NT2/D1 (cell line): ENCODE results near the gene DSG2.

Source experiments
- DNase-seq: peaks from one replicate; pipeline ENCODE4 v3.0.0-alpha.2; 2011; ENCODE audit warnings: low read depth, low spot score
- H3K27me3 ChIP-seq: 2 replicates; pipeline ENCODE4 v1.6.0; 2011; ENCODE audit warnings: mild to moderate bottlenecking; ENCODE audit not compliant: insufficient read length, insufficient read depth
- H3K36me3 ChIP-seq: 2 replicates; pipeline ENCODE4 v1.6.1; 2011; ENCODE audit warnings: mild to moderate bottlenecking, low read length, mixed read lengths; ENCODE audit not compliant: insufficient read depth, insufficient read length
- H3K4me1 ChIP-seq: 2 replicates; pipeline ENCODE4 v1.5.1; 2011; ENCODE audit not compliant: insufficient read depth, insufficient read length
- H3K4me3 ChIP-seq: 2 replicates; pipeline ENCODE4 v1.5.1; 2011; ENCODE audit warnings: low read depth; ENCODE audit not compliant: insufficient read length
- H3K9ac ChIP-seq: 2 replicates; pipeline ENCODE4 v1.6.0; 2011; ENCODE audit warnings: low read depth; ENCODE audit not compliant: insufficient read length
- H3K9me3 ChIP-seq: 2 replicates; pipeline ENCODE4 v1.5.1; 2011; ENCODE audit warnings: mild to moderate bottlenecking, low read length; ENCODE audit not compliant: insufficient read depth
- SUZ12 ChIP-seq: IDR thresholded peaks from 2 replicates; pipeline ENCODE4 v1.6.1; 2011; ENCODE audit not compliant: insufficient read length, insufficient read depth; ENCODE audit errors: extremely low read depth
- YY1 ChIP-seq: IDR thresholded peaks from 2 replicates; pipeline ENCODE4 v1.6.1; 2011; ENCODE audit not compliant: insufficient read length, insufficient read depth
- ZNF274 ChIP-seq: IDR thresholded peaks from 2 replicates; pipeline ENCODE4 v1.6.1; 2011; ENCODE audit warnings: mild to moderate bottlenecking, low read depth, low read length

Gene DSG2

GRCh38 chr18:31483396-31483795 lies 14.6 kb upstream of the DSG2 start:
- Histone ChIP-seq H3K27me3 (no peaks in the 10 kb centered on the region), H3K9me3 (peaks cover 6% of the 10 kb centered on the region; the same call in 1 of the 2 replicates), H3K4me1 (no peaks in the 10 kb centered on the region), H3K9ac (no peak overlapping the region), H3K4me3 (no peak overlapping the region), H3K36me3 (no peaks in the 10 kb centered on the region)
- DNase-seq: no peak
- TF ChIP-seq ZNF274 (no peak), YY1 (no peak), SUZ12 (no peak)

DNA sequence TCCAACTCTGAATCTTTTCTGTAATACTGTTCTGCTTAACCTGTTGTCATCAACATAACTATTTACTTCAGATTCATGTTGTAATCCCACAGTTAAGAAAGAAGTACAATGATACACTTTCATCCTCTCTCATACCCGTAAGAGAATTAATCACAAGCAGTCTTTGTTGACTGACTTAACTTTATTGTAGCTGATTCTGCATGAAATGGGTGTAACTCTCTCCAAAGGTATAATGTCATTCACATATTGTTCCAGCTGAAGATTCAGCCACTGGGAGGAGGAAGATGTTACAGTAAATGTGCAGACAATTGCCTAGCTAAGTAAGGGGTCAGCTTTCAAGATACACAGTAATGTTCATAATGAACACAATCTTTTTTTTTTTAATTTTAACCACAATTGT lies 13.5 kb upstream of the DSG2 start:
- Histone ChIP-seq H3K4me1 (no peaks in the 10 kb centered on the region), H3K9ac (no peak overlapping the region), H3K27me3 (no peaks in the 10 kb centered on the region), H3K9me3 (no peaks in the 10 kb centered on the region), H3K36me3 (no peaks in the 10 kb centered on the region), H3K4me3 (no peak overlapping the region)
- TF ChIP-seq SUZ12 (no peak), ZNF274 (no peak), YY1 (no peak)
- no peak for DNase-seq

DNA sequence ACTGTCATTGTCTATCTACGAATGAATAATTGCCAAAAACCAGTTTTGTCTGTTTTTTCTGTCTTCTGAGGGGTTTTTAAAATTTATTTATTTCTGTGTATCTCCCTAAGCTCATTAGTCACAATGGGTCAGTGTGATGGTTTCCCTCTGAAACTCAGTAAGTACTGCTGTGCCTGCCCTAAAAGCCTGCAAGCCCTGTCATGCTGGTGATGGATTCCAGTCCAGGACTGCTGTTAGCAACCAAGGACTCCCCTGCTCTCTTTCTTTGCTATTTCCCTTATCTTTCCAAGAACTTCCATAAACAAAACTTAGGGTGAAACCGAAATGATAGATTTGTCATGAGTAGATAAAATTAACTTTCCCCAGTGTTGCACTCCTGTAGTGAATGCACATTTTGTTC lies 11.8 kb upstream of the DSG2 start:
- DNase-seq: no peak
- H3K36me3 ChIP-seq: no peaks in the 10 kb centered on the region
- no peak overlapping the region for H3K4me3 ChIP-seq
- TF ChIP-seq ZNF274 (no peak), SUZ12 (no peak), YY1 (no peak)
- H3K9me3 ChIP-seq: no peaks in the 10 kb centered on the region
- H3K9ac ChIP-seq: no peak overlapping the region
- H3K27me3 ChIP-seq: no peaks in the 10 kb centered on the region
- no peaks in the 10 kb centered on the region for H3K4me1 ChIP-seq

GRCh38 chr18:31487246-31488015 lies 10.5 kb upstream of the DSG2 start:
- Histone ChIP-seq H3K9me3 (no peaks in the 10 kb centered on the region), H3K36me3 (no peaks in the 10 kb centered on the region), H3K4me3 (no peak overlapping the region), H3K9ac (no peak overlapping the region), H3K27me3 (no peaks in the 10 kb centered on the region), H3K4me1 (no peaks in the 10 kb centered on the region)
- no peak for DNase-seq
- TF ChIP-seq ZNF274: no peak
- no peak for TF ChIP-seq SUZ12
- TF ChIP-seq YY1: no peak

DNA sequence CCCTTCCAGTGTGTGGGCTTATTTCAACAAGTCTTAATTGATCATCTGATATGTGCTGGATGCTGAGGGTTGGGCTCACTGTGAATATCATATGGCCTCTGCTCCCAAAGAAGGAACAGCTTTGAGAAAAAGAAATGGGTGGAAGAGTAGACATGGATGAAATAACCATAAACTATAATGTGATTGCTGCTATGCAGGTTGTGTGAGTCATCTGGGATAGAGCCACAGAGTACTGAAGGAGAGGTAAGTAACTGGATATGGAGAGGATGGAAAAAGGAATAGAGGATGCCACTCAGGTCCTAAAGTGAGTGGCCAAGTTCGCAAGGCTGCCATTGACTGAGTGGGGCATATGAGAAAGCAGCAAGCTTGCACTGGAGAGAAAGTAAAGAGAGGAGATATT lies 8.7 kb upstream of the DSG2 start:
- TF ChIP-seq SUZ12 (no peak), ZNF274 (no peak), YY1 (no peak)
- Histone ChIP-seq H3K36me3 (no peaks in the 10 kb centered on the region), H3K9ac (no peak overlapping the region), H3K4me3 (no peak overlapping the region), H3K4me1 (no peaks in the 10 kb centered on the region), H3K27me3 (no peaks in the 10 kb centered on the region), H3K9me3 (no peaks in the 10 kb centered on the region)
- no peak for DNase-seq

DNA sequence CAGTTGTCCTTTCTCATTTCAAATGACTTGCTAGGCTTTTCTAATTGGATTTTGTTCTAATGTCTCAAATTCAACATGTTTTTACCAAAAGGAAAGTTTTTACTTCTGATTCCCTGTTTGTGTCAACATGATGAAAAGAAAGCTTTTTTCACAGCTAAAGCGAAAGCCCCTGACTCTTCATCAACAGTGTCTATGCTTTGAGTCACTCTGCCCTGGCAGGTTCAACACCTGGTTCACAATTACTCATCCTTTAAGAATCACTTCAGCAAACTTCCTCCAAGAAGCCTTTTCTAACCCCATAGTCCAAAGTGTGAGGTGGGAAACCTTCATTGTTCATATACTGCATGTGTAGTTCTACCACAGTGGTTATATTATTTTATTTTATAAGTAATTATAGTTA lies 7.6 kb upstream of the DSG2 start:
- H3K9ac ChIP-seq: no peak overlapping the region
- H3K27me3 ChIP-seq: no peaks in the 10 kb centered on the region
- H3K4me1 ChIP-seq: no peaks in the 10 kb centered on the region
- DNase-seq: no peak
- no peaks in the 10 kb centered on the region for H3K9me3 ChIP-seq
- TF ChIP-seq YY1: no peak
- no peak for TF ChIP-seq ZNF274
- TF ChIP-seq SUZ12: no peak
- H3K4me3 ChIP-seq: no peak overlapping the region
- no peaks in the 10 kb centered on the region for H3K36me3 ChIP-seq

DNA sequence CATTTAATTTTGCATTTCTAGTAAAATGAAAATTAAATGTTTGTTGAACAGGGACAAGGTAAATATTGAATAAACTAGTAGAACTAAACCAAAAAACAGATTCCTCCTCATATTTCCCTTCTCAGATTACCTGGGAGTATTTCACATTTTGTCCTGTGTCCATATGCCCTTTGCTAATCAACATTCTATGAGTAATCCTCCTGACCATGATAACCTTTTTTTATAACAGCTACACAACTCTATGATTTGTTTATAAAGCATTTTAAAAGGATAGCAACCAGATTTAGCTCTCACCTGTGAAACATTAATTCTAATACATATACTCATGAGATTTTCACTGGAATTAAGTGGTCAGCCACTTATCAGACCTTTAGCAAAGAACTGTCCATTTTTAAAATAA lies 7.1 kb upstream of the DSG2 start:
- Histone ChIP-seq H3K9me3 (no peaks in the 10 kb centered on the region), H3K4me3 (no peak overlapping the region), H3K36me3 (no peaks in the 10 kb centered on the region), H3K9ac (no peak overlapping the region), H3K27me3 (no peaks in the 10 kb centered on the region), H3K4me1 (no peaks in the 10 kb centered on the region)
- no peak for DNase-seq
- no peak for TF ChIP-seq ZNF274
- TF ChIP-seq YY1: no peak
- no peak for TF ChIP-seq SUZ12

GRCh38 chr18:31491586-31491985 lies 6.4 kb upstream of the DSG2 start:
- H3K9me3 ChIP-seq: no peaks in the 10 kb centered on the region
- H3K4me1 ChIP-seq: no peaks in the 10 kb centered on the region

More at GRCh38 chr18:31491586-31491985, 6.4 kb upstream of the DSG2 start:
- DNase-seq: no peak
- TF ChIP-seq SUZ12 (no peak), YY1 (no peak), ZNF274 (no peak)
- no peak overlapping the region for H3K4me3 ChIP-seq
- no peak overlapping the region for H3K9ac ChIP-seq
- H3K36me3 ChIP-seq: no peaks in the 10 kb centered on the region
- H3K27me3 ChIP-seq: peaks cover 2% of the 10 kb centered on the region
